A549 (cell line): Measurements from ENCODE around the gene HMGA1. TPM values are rescaled to one million over a fixed set of nuclear protein-coding genes. Genes with fewer than 3 reads are reported as not detected.

Source experiments
- ATAC-seq, 2 experiments: fragments of 200-7000 bp in 1 of 2; fragments of >200 bp in 1 of 2; cut with Nextera tagmentation in 1 of 2; cut with Tn5 transposase in 1 of 2; 3 replicates each; pipeline versions ENCODE4 v1.8.0 to v1.9.1; 2018 to 2020; ENCODE audit warnings: mild to moderate bottlenecking in 1 of 2, moderate library complexity in 1 of 2
- CTCF ChIA-PET: fragments of 300-600 bp; sonication (Branson Sonifier 250); formaldehyde crosslinking; extraction: SDS; loops from one replicate; lab custom pipeline; 2021; ENCODE audit warnings: antibody characterized with exemption, inconsistent platforms; lab: Yijun Ruan, JAX
- POLR2A ChIA-PET: fragments of 350-600 bp; formaldehyde crosslinking; extraction: SDS; loops from one replicate; lab custom pipeline; 2021; ENCODE audit warnings: antibody characterized with exemption, inconsistent platforms; lab: Yijun Ruan, JAX
- DNase-seq, 2 experiments: peaks; one replicate each; pipeline versions ENCODE4 v3.0.0 to v3.0.0-alpha.2; 2011 to 2016; ENCODE audit warnings: low read depth in 1 of 2, low spot score in 1 of 2
- FAIRE-seq: peaks from 2 replicates; lab custom pipeline; 2011; peaks lifted over from hg19 to GRCh38; lab: Jason Lieb, UNC
- H3K27ac ChIP-seq, 2 experiments: fragments of >200 bp; sonication (Bioruptor Twin); formaldehyde crosslinking; 3 replicates each; pipeline ENCODE4 v1.5.1; 2016 to 2017
- H3K4me1 ChIP-seq: fragments of >200 bp; sonication (Bioruptor Twin); formaldehyde crosslinking; 3 replicates; pipeline ENCODE4 v1.6.1; 2016
- H3K4me2 ChIP-seq: fragments of >200 bp; sonication (Bioruptor Twin); formaldehyde crosslinking; 3 replicates; pipeline ENCODE4 v1.6.1; 2016
- H3K4me3 ChIP-seq: fragments of >200 bp; sonication (Bioruptor Twin); formaldehyde crosslinking; 3 replicates; pipeline ENCODE4 v1.5.1; 2016
- H3K9me3 ChIP-seq: fragments of >200 bp; sonication (Bioruptor Twin); formaldehyde crosslinking; 3 replicates; pipeline ENCODE4 v1.6.1; 2016
- CBX8 ChIP-seq: fragments of 200-600 bp; sonication (generic); IDR thresholded peaks from 2 replicates; pipeline ENCODE4 v1.6.1; 2016
- CEBPB ChIP-seq, 2 experiments: fragments of >200 bp in 1 of 2; sonication (Bioruptor Twin) in 1 of 2; formaldehyde crosslinking in 1 of 2; IDR thresholded peaks; 2 replicates each; pipeline ENCODE4 v1.6.1; 2012 to 2016
- CHD2 ChIP-seq: fragments of 150-350 bp; IDR thresholded peaks from 2 replicates; pipeline ENCODE4 v1.6.1; 2014; ENCODE audit warnings: low read length; ENCODE audit not compliant: partially characterized antibody
- ESRRA ChIP-seq: fragments of 150-350 bp; IDR thresholded peaks from 2 replicates; pipeline ENCODE4 v1.6.1; 2014; ENCODE audit warnings: mild to moderate bottlenecking, low read length, borderline replicate concordance
- FOSB ChIP-seq: fragments of 250-450 bp; sonication (Bioruptor Pico); IDR thresholded peaks from 2 replicates; pipeline ENCODE4 v1.5.0; 2020; ENCODE audit warnings: mild to moderate bottlenecking, moderate library complexity
- FOXS1 ChIP-seq: fragments of 250-450 bp; sonication (Bioruptor Pico); IDR thresholded peaks from 2 replicates; pipeline ENCODE4 v1.5.0; 2020; ENCODE audit warnings: mild to moderate bottlenecking, moderate library complexity
- HEYL ChIP-seq: fragments of 250-450 bp; sonication (Bioruptor Pico); IDR thresholded peaks from 2 replicates; pipeline ENCODE4 v1.8.0; 2021; ENCODE audit warnings: mild to moderate bottlenecking, moderate library complexity
- HOXB13 ChIP-seq: fragments of 250-450 bp; sonication (Bioruptor Pico); IDR thresholded peaks from 2 replicates; pipeline ENCODE4 v1.5.0; 2020; ENCODE audit warnings: low read depth, mild to moderate bottlenecking, moderate library complexity
- HOXB5 ChIP-seq: fragments of 250-450 bp; sonication (Bioruptor Pico); IDR thresholded peaks from 2 replicates; pipeline ENCODE4 v1.5.0; 2020; ENCODE audit warnings: mild to moderate bottlenecking, moderate library complexity
- JUN ChIP-seq, 2 experiments: fragments of >200 bp; sonication (Bioruptor Twin); formaldehyde crosslinking; IDR thresholded peaks; 2 replicates in 1 of 2; 3 replicates in 1 of 2; pipeline ENCODE4 v1.6.1; 2016 to 2017
- KDM1A ChIP-seq: fragments of 200-600 bp; sonication (generic); IDR thresholded peaks from 2 replicates; pipeline ENCODE4 v1.6.1; 2016; ENCODE audit warnings: low read depth, mild to moderate bottlenecking
- NFE2L2 ChIP-seq: fragments of 150-350 bp; conservative IDR thresholded peaks from 2 replicates; pipeline ENCODE4 v1.6.1; 2014; ENCODE audit warnings: low read length
- NPAS2 ChIP-seq: fragments of 250-450 bp; sonication (Bioruptor Pico); IDR thresholded peaks from 2 replicates; pipeline ENCODE4 v1.8.0; 2022; ENCODE audit warnings: mild to moderate bottlenecking, moderate library complexity, borderline replicate concordance
- POLR2A ChIP-seq: IDR thresholded peaks from 2 replicates; pipeline ENCODE4 v1.6.1; 2012; ENCODE audit warnings: mild to moderate bottlenecking, low read length
- RNF2 ChIP-seq: fragments of 200-600 bp; sonication (generic); IDR thresholded peaks from 2 replicates; pipeline ENCODE4 v1.6.1; 2016; ENCODE audit warnings: low read depth, mild to moderate bottlenecking, antibody characterized with exemption, moderate library complexity, borderline replicate concordance
- SMC3 ChIP-seq: fragments of >200 bp; sonication (Bioruptor Twin); formaldehyde crosslinking; IDR thresholded peaks from 3 replicates; pipeline ENCODE4 v1.6.1; 2018; ENCODE audit warnings: inconsistent platforms
- SREBF2 ChIP-seq: fragments of 450-650 bp; IDR thresholded peaks from 2 replicates; pipeline ENCODE4 v1.6.1; 2014; ENCODE audit warnings: mild to moderate bottlenecking, moderate library complexity
- TFCP2L1 ChIP-seq: fragments of 250-450 bp; sonication (Bioruptor Pico); IDR thresholded peaks from 2 replicates; pipeline ENCODE4 v1.5.0; 2021; ENCODE audit warnings: mild to moderate bottlenecking
- WGBS: methylation state at CpG from one replicate; pipeline ENCODE4 v1.1.6; 2017; ENCODE audit errors: missing lambda C conversion rate; 5-methylcytosine and 5-hydroxymethylcytosine counted together
- polyA plus RNA-seq, 4 experiments: library from polyadenylated mRNA; depleted of rRNA in 3 of 4; stranded (reverse); fragments of >200 nt; fragmentation: RNase III in 1 of 4; extraction: RNeasy Plus Mini Kit Qiagen cat#74134 plus additional on column Dnase treatment in 1 of 4; gene quantifications; 2 replicates in 3 of 4; 3 replicates in 1 of 4; pipeline ENCODE4 v1.2.3, GENCODE V29; 2011 to 2017
- TF ChIP-seq, protein P1 (sequence below): IDR thresholded peaks from 2 replicates; pipeline ENCODE4 v1.6.1; 2012; ENCODE audit warnings: low read depth, borderline replicate concordance
- TF ChIP-seq, protein P2 (sequence below): fragments of >200 bp; sonication (Bioruptor Twin); formaldehyde crosslinking; IDR thresholded peaks from 3 replicates; pipeline ENCODE4 v1.6.1; 2016
- TF ChIP-seq, protein P3 (sequence below): fragments of >200 bp; sonication (Bioruptor Twin); formaldehyde crosslinking; IDR thresholded peaks from 3 replicates; pipeline ENCODE4 v1.5.1; 2016
- TF ChIP-seq, protein P4 (sequence below): IDR thresholded peaks from 2 replicates; pipeline ENCODE4 v1.6.1; 2012

HMGA1 gene
- polyA plus RNA-seq, 2 of the 4 experiments (the other 2 are of a cell fraction) = 127 to 249 TPM

DNA sequence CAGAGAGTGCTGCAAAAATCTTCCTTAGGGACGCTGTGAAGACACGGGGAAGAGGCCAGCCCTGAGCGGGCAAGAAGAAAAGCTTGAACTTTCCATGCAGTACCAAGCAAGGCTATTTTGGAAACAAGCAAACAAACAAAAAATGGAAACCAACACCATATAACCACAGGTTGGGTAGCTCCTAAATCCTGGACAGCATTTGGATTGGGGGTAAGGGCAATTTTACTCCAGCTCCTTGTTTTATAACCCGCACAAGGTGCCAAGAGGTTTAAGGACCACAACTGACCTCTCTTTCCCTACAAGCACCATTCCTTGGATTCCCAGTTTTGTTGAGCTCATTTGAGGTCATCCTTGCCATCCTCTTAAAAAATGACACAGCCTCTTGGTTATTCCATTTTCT is 43.5 kb downstream of the HMGA1 start:
- DNase-seq (no peak), ATAC-seq (no peak)
- H3K9me3 ChIP-seq = no peaks in the 10 kb centered on the region
- TF ChIP-seq TFCP2L1 (CRISPR knock-in tag) (no peak), RNF2 (no peak)
- TF ChIP-seq, protein P1, sequence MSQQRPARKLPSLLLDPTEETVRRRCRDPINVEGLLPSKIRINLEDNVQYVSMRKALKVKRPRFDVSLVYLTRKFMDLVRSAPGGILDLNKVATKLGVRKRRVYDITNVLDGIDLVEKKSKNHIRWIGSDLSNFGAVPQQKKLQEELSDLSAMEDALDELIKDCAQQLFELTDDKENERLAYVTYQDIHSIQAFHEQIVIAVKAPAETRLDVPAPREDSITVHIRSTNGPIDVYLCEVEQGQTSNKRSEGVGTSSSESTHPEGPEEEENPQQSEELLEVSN = no peak
- TF ChIP-seq, protein P2, sequence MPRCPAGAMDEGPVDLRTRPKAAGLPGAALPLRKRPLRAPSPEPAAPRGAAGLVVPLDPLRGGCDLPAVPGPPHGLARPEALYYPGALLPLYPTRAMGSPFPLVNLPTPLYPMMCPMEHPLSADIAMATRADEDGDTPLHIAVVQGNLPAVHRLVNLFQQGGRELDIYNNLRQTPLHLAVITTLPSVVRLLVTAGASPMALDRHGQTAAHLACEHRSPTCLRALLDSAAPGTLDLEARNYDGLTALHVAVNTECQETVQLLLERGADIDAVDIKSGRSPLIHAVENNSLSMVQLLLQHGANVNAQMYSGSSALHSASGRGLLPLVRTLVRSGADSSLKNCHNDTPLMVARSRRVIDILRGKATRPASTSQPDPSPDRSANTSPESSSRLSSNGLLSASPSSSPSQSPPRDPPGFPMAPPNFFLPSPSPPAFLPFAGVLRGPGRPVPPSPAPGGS = no peak
- TF ChIP-seq, all 56 proteins: peak for 0
- H3K4me2 ChIP-seq = no peak overlapping the region
- FAIRE-seq = no peak
- H3K4me1 ChIP-seq = no peaks in the 10 kb centered on the region
- H3K4me3 ChIP-seq = no peak overlapping the region
- no peak overlapping the region for H3K27ac ChIP-seq
- 97% methylated on average over 4 of the region's 4 CpGs for WGBS
- POLR2A ChIA-PET = no interaction called here
- CTCF ChIA-PET = interaction anchor here (2.1 kb wide), 1 partner anchor 25 kb away, joined by 4 read pairs; no protein-coding TSS in a partner anchor

DNA sequence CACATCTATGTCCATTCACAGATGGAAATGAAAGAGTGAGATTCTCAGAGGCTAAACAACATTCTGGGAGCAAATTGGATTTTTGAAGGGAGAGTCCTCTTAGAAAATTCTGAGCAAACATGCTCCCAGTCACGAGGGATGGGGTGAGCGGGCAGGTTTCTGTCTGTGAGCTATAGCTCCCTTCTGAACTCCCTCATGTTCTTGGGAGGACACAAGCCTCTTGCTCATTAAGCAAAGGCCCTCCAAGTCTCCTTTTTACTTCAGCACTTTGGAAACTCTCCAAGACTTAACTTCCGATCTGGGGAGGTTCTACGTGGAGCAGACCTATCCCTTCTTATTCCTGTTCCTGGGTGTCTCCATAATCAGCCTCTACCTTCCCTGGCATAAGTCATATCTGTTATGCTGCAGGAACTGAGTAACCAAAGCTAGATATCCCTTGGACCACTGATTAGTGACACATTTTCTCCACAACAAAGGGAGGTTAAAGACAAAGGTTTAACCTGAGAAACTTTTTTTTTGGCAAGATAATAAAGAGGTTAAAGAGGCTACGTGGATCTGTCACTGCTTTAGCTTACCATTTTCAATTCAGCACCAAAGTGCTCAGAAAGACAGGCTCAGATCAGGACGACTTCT is 45.1 kb downstream of the HMGA1 start:
- no peak for DNase-seq
- no peak for ATAC-seq
- no peaks in the 10 kb centered on the region for H3K9me3 ChIP-seq
- H3K4me1 ChIP-seq = no peaks in the 10 kb centered on the region
- ChIA-PET CTCF (interaction anchor here (0.8 to 2.1 kb wide), 3 partner anchors 24 to 86 kb away, joined by 3 to 4 read pairs (median 3); no protein-coding TSS in a partner anchor), POLR2A (no interaction called here)
- no peak overlapping the region for H3K4me3 ChIP-seq
- H3K27ac ChIP-seq = no peak overlapping the region
- no peak for FAIRE-seq
- 98% methylated on average over 6 of the region's 6 CpGs for WGBS
- no peak overlapping the region for H3K4me2 ChIP-seq
- TF ChIP-seq, protein P3, sequence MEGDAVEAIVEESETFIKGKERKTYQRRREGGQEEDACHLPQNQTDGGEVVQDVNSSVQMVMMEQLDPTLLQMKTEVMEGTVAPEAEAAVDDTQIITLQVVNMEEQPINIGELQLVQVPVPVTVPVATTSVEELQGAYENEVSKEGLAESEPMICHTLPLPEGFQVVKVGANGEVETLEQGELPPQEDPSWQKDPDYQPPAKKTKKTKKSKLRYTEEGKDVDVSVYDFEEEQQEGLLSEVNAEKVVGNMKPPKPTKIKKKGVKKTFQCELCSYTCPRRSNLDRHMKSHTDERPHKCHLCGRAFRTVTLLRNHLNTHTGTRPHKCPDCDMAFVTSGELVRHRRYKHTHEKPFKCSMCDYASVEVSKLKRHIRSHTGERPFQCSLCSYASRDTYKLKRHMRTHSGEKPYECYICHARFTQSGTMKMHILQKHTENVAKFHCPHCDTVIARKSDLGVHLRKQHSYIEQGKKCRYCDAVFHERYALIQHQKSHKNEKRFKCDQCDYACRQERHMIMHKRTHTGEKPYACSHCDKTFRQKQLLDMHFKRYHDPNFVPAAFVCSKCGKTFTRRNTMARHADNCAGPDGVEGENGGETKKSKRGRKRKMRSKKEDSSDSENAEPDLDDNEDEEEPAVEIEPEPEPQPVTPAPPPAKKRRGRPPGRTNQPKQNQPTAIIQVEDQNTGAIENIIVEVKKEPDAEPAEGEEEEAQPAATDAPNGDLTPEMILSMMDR = no peak
- TF ChIP-seq SMC3 = no peak
- TF ChIP-seq NPAS2 (CRISPR knock-in tag) = no peak
- TF ChIP-seq RNF2 = no peak
- TF ChIP-seq, protein P1 = no peak
- TF ChIP-seq KDM1A = no peak
- no peak for TF ChIP-seq FOXS1 (CRISPR knock-in tag)
- no peak for TF ChIP-seq FOSB (CRISPR knock-in tag)
- TF ChIP-seq HOXB5 (CRISPR knock-in tag) = no peak
- TF ChIP-seq, all 56 proteins: peak for 0

DNA sequence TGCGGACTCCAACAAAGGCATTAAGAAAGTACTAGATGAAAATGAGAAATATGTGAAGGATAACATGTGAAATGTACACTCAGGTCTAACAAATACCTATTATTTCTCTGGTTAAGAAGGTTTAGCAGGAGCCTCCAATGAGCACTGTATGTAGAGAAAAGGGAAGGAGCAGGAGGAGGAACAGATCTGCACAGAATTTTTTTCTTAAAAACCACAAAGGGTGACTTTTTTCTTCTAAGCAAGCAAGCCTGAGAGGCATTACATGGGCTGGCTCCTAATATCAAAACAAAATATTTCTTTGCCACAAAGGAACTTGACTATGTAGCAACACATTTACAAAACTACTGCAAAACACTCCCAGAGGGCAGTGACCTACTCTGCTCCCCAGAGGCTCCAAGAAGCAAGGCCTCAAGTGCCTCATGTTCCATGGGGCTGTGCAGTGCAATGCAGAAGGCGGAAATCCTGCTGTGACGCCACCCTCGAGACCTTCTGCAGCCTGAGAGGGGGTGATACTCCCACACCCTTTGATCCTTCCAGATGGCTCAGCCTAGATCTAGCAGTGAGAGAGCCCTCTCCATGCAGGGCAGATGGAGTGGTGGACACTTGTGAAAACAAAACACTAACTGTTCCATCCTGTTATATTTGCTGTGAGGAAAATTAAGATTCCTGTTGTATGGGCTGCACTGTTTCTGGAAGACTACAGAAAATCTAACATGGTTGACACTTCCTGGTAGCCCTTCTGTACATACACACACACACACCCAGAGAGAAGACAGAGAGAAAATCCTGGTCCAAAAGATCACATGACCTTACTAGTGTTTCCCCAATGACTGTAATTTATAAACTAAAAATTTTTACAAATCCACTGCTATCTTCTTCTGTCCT is 48.1 kb downstream of the HMGA1 start:
- ChIA-PET POLR2A (no interaction called here), CTCF (no interaction called here)
- Histone ChIP-seq H3K4me3 (no peak overlapping the region), H3K9me3 (no peaks in the 10 kb centered on the region), H3K27ac (no peak overlapping the region), H3K4me1 (no peaks in the 10 kb centered on the region), H3K4me2 (no peak overlapping the region)
- WGBS = 100% methylated on average over 1 of the region's 4 CpGs
- ATAC-seq (no peak), FAIRE-seq (no peak), DNase-seq (no peak)
- TF ChIP-seq POLR2A (no peak), CEBPB (IDR thresholded peaks at IDR 0.05) (no peak), ESRRA (no peak), TFCP2L1 (CRISPR knock-in tag) (no peak), JUN (IDR thresholded peaks at IDR 0.05) (no peak), CBX8 (no peak), HEYL (CRISPR knock-in tag) (no peak), HOXB13 (CRISPR knock-in tag) (no peak), SREBF2 (no peak), CHD2 (no peak), NFE2L2 (no peak)
- TF ChIP-seq, protein P4, sequence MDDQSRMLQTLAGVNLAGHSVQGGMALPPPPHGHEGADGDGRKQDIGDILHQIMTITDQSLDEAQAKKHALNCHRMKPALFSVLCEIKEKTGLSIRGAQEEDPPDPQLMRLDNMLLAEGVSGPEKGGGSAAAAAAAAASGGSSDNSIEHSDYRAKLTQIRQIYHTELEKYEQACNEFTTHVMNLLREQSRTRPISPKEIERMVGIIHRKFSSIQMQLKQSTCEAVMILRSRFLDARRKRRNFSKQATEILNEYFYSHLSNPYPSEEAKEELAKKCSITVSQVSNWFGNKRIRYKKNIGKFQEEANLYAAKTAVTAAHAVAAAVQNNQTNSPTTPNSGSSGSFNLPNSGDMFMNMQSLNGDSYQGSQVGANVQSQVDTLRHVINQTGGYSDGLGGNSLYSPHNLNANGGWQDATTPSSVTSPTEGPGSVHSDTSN = no peak
- TF ChIP-seq, protein P1 = no peak
